ENCODE results near the gene RPUSD3. TPM values are rescaled to one million over a fixed set of nuclear protein-coding genes. Genes with fewer than 3 reads are reported as not detected.

The RPUSD3 gene
- total and polyA plus RNA-seq, 9 of the 15 experiments (the other 6 are each of a cell fraction or from before 2014, with no cell fraction given) = 13.8 to 99.0 (median 59.3) TPM

DNA sequence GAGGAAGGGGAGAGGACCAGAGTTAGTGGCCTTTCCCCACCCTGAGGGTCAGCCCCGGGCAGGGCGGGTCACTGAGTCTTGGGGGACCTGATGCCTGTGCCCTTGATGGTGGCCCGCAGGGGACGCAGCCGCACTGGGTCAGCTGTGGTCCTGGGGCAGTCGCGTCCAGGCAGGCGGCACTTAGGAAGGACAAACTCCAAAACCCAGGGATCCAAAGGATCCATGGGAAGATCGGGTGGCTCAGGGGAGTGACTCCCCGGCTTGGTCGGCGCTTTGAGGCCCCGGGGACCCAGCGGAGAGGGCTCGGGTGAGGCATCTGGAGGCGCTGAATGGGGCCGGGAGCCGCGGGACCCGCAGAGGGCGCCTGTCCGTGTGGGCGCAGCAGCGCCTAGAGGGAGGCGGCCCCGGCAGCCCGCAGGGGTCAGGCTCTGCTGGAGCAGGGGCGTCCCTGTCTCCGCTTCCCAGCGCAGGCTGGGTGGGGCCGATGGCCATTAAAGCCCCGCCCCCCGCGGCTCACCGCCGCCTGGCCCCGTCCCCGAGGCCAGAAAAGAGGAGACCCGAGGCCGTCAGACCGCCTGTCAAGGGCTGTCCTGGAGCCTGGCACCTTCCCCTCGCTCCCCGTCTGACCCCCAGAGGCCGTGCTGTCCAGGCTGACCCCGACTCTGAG, 18.7 kb upstream of the RPUSD3 start (continued):
- TF ChIP-seq HMBOX1 (IDR thresholded peaks at IDR 0.05) (no peak), NR2F6 (CRISPR knock-in tag; IDR thresholded peaks at IDR 0.05) (no peak), ETV1 (tag; conservative IDR thresholded peaks at IDR 0.05; ENCODE audit: low read depth) (no peak), CBFB (CRISPR knock-in tag; IDR thresholded peaks at IDR 0.05) (no peak; the same call in 1 of the 2 replicates), ZNF318 (IDR thresholded peaks at IDR 0.05; ENCODE audit: borderline replicate concordance in 1 of 2, low read depth in 1 of 2) (no peak), DEAF1 (CRISPR knock-in tag; IDR thresholded peaks at IDR 0.05) (peak; percentile 75), MCM3 (IDR thresholded peaks at IDR 0.05) (no peak), RFX5 (IDR thresholded peaks at IDR 0.05; ENCODE audit: low read depth, low read length) (no peak), ZBTB7A (IDR thresholded peaks at IDR 0.05; ENCODE audit: borderline replicate concordance, control insufficient read depth, low read depth, low read length) (peak; percentile 97), SRSF7 (optimal IDR thresholded peaks at IDR 0.05; ENCODE audit: low read depth, low read length) (no peak), ZNF431 (CRISPR knock-in tag; IDR thresholded peaks at IDR 0.05) (no peak)
- TF ChIP-seq, protein P1, sequence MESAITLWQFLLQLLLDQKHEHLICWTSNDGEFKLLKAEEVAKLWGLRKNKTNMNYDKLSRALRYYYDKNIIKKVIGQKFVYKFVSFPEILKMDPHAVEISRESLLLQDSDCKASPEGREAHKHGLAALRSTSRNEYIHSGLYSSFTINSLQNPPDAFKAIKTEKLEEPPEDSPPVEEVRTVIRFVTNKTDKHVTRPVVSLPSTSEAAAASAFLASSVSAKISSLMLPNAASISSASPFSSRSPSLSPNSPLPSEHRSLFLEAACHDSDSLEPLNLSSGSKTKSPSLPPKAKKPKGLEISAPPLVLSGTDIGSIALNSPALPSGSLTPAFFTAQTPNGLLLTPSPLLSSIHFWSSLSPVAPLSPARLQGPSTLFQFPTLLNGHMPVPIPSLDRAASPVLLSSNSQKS (CRISPR knock-in tag; IDR thresholded peaks at IDR 0.05) = no peak
- TF ChIP-seq, protein P2, sequence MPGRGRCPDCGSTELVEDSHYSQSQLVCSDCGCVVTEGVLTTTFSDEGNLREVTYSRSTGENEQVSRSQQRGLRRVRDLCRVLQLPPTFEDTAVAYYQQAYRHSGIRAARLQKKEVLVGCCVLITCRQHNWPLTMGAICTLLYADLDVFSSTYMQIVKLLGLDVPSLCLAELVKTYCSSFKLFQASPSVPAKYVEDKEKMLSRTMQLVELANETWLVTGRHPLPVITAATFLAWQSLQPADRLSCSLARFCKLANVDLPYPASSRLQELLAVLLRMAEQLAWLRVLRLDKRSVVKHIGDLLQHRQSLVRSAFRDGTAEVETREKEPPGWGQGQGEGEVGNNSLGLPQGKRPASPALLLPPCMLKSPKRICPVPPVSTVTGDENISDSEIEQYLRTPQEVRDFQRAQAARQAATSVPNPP (IDR thresholded peaks at IDR 0.05; ENCODE audit: borderline replicate concordance, insufficient read depth, insufficient read length) = no peak

Measured in K562 (cell line).